ENCODE data around the gene MAPK8IP3.

GRCh38 chr16:1731073-1731472 is 25.1 kb downstream of the MAPK8IP3 start:
- TF ChIP-seq, protein P1, sequence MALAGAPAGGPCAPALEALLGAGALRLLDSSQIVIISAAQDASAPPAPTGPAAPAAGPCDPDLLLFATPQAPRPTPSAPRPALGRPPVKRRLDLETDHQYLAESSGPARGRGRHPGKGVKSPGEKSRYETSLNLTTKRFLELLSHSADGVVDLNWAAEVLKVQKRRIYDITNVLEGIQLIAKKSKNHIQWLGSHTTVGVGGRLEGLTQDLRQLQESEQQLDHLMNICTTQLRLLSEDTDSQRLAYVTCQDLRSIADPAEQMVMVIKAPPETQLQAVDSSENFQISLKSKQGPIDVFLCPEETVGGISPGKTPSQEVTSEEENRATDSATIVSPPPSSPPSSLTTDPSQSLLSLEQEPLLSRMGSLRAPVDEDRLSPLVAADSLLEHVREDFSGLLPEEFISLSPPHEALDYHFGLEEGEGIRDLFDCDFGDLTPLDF (CRISPR knock-in tag; IDR thresholded peaks at IDR 0.05), result no peak
- TF ChIP-seq, protein P2, sequence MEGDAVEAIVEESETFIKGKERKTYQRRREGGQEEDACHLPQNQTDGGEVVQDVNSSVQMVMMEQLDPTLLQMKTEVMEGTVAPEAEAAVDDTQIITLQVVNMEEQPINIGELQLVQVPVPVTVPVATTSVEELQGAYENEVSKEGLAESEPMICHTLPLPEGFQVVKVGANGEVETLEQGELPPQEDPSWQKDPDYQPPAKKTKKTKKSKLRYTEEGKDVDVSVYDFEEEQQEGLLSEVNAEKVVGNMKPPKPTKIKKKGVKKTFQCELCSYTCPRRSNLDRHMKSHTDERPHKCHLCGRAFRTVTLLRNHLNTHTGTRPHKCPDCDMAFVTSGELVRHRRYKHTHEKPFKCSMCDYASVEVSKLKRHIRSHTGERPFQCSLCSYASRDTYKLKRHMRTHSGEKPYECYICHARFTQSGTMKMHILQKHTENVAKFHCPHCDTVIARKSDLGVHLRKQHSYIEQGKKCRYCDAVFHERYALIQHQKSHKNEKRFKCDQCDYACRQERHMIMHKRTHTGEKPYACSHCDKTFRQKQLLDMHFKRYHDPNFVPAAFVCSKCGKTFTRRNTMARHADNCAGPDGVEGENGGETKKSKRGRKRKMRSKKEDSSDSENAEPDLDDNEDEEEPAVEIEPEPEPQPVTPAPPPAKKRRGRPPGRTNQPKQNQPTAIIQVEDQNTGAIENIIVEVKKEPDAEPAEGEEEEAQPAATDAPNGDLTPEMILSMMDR (IDR thresholded peaks at IDR 0.05), result no peak
- no peak for TF ChIP-seq ELF4 (CRISPR knock-in tag; IDR thresholded peaks at IDR 0.05; ENCODE audit: low read depth)
- TF ChIP-seq E2F5 (CRISPR knock-in tag; IDR thresholded peaks at IDR 0.05), result no peak
- no peak for TF ChIP-seq ZBTB21 (CRISPR knock-in tag; IDR thresholded peaks at IDR 0.05; ENCODE audit: borderline replicate concordance)
- TF ChIP-seq, protein P3, sequence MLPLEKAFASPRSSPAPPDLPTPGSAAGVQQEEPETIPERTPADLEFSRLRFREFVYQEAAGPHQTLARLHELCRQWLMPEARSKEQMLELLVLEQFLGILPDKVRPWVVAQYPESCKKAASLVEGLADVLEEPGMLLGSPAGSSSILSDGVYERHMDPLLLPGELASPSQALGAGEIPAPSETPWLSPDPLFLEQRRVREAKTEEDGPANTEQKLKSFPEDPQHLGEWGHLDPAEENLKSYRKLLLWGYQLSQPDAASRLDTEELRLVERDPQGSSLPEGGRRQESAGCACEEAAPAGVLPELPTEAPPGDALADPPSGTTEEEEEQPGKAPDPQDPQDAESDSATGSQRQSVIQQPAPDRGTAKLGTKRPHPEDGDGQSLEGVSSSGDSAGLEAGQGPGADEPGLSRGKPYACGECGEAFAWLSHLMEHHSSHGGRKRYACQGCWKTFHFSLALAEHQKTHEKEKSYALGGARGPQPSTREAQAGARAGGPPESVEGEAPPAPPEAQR (CRISPR knock-in tag; IDR thresholded peaks at IDR 0.05), result no peak
